Astrocyte (in vitro differentiated cells and primary cell): ENCODE measurements around the gene CERS6.

Experiments used
- CTCF ChIP-seq: IDR thresholded peaks from 2 replicates; pipeline ENCODE4 v1.5.1; 2011; ENCODE audit warnings: low read depth, mild to moderate bottlenecking, inconsistent platforms, low read length, moderate library complexity; ENCODE audit not compliant: insufficient read depth
- EZH2 ChIP-seq: IDR thresholded peaks from 2 replicates; pipeline ENCODE4 v1.6.1; 2012; ENCODE audit warnings: mild to moderate bottlenecking, low read length, inconsistent platforms; ENCODE audit not compliant: insufficient read depth

- TF ChIP-seq CTCF (no peak), EZH2 (no peak)
Measured at GRCh38 chr2:168655207-168655606, 199.1 kb downstream of the CERS6 start.
